ENCODE measurements around the gene ROR1.

- TF ChIP-seq CTCF (IDR thresholded peaks at IDR 0.05): no peak
- TF ChIP-seq POLR2A (IDR thresholded peaks at IDR 0.05): no peak
Measured at GRCh38 chr1:63858153-63858552, 84.3 kb downstream of the ROR1 start.

Data from testis (tissue), 2 donors.